Measurements from ENCODE around the gene SNX5.

DNA sequence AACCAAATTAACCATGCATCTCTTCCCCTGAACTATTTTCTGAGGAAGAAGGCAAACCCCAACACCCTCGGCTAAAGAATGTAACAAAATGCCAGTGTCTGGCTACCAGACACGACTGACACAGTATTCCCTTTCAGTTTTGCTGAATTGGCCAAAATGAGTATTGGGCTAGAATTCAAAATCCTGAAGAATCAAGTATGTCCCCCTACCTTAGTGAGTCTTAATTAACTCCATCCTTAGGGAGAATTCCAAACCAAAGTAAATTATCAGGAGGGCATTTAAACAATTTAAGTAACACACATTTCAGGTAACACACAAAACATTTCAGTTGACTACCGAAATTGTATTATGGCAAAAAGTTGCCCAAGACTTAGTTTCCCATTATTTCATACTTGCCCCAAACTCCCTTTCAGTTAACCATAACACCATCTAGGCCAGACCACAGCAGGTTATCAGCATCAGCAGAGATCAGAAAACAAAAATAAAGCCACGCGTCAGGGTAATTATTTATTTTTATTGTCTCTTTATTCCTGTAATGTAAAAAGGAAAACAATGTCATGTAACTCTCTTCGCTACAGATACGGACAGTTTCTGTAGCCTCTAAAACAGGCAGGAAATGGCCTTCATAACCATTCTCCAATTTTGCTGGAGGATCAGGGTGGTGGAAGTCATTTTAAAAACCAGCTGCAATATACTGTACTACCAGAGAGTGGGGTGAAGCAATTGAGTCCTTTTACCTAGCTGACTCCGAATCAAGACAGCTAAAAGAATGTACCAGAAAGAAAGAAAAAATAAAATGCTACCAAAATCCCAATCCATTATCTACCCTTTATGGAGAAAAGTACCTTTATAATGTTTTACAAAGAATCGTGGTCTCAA is 1.9 kb downstream of the SNX5 start:
- TF ChIP-seq, protein P1, sequence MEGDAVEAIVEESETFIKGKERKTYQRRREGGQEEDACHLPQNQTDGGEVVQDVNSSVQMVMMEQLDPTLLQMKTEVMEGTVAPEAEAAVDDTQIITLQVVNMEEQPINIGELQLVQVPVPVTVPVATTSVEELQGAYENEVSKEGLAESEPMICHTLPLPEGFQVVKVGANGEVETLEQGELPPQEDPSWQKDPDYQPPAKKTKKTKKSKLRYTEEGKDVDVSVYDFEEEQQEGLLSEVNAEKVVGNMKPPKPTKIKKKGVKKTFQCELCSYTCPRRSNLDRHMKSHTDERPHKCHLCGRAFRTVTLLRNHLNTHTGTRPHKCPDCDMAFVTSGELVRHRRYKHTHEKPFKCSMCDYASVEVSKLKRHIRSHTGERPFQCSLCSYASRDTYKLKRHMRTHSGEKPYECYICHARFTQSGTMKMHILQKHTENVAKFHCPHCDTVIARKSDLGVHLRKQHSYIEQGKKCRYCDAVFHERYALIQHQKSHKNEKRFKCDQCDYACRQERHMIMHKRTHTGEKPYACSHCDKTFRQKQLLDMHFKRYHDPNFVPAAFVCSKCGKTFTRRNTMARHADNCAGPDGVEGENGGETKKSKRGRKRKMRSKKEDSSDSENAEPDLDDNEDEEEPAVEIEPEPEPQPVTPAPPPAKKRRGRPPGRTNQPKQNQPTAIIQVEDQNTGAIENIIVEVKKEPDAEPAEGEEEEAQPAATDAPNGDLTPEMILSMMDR (IDR thresholded peaks at IDR 0.05; ENCODE audit: insufficient read depth, low read length, poor library complexity, severe bottlenecking) = no peak
- TF ChIP-seq EZH2phosphoT487 (conservative IDR thresholded peaks at IDR 0.05; ENCODE audit: low read length) = no peak

Data from SU-DHL-6 (cell line).